EH (cell line): ENCODE results near the gene G2E3.
"Not testable (repeated sequence)": the region's sequence is repeated elsewhere in the genome, so short reads cannot be mapped to it uniquely, and the experiment has no call there.

ENCODE experiments used
- DNase-seq: peaks from one replicate; pipeline ENCODE4 v3.0.0-alpha.2; 2015; ENCODE audit warnings: low read depth

G2E3 gene

GRCh38 chr14:30559638-30560091 is 707 bp downstream of the G2E3 start:
- peak; percentile 65 for DNase-seq

- no peak for DNase-seq
Observed at GRCh38 chr14:30560581-30560980, 1.6 kb downstream of the G2E3 start.

GRCh38 chr14:30564235-30564867 is 5.4 kb downstream of the G2E3 start:
- DNase-seq: no peak

- no peak for DNase-seq
Observed at GRCh38 chr14:30564868-30565248, 5.9 kb downstream of the G2E3 start.

- peak; percentile 43 for DNase-seq
Observed at GRCh38 chr14:30569216-30569902, 10.4 kb downstream of the G2E3 start.

GRCh38 chr14:30569903-30570226 is 10.9 kb downstream of the G2E3 start:
- DNase-seq: no peak

- no peak for DNase-seq
Observed at GRCh38 chr14:30572237-30572636, 13.3 kb downstream of the G2E3 start.

GRCh38 chr14:30572771-30573170 is 13.8 kb downstream of the G2E3 start:
- DNase-seq: no peak

GRCh38 chr14:30573226-30573814 is 14.4 kb downstream of the G2E3 start:
- peak; percentile 62 for DNase-seq

GRCh38 chr14:30573966-30574365 is 15.0 kb downstream of the G2E3 start:
- DNase-seq: no peak

GRCh38 chr14:30574777-30575176 is 15.8 kb downstream of the G2E3 start:
- DNase-seq: not testable (repeated sequence)

- not testable (repeated sequence) for DNase-seq
Observed at GRCh38 chr14:30576333-30576732, 17.4 kb downstream of the G2E3 start.

GRCh38 chr14:30580616-30581282 is 21.8 kb downstream of the G2E3 start:
- DNase-seq: peak; percentile 70

GRCh38 chr14:30581283-30581625 is 22.3 kb downstream of the G2E3 start:
- DNase-seq: no peak

GRCh38 chr14:30582376-30582775 is 23.4 kb downstream of the G2E3 start:
- DNase-seq: no peak

GRCh38 chr14:30584058-30584630 is 25.2 kb downstream of the G2E3 start:
- peak; percentile 19 for DNase-seq

- no peak for DNase-seq
Observed at GRCh38 chr14:30585204-30585603, 26.2 kb downstream of the G2E3 start.

GRCh38 chr14:30587141-30587540 is 28.2 kb downstream of the G2E3 start:
- no peak for DNase-seq

- no peak for DNase-seq
Observed at GRCh38 chr14:30588873-30589272, 29.9 kb downstream of the G2E3 start.

GRCh38 chr14:30596935-30597334 is 38.0 kb downstream of the G2E3 start:
- no peak for DNase-seq

GRCh38 chr14:30597504-30597903 is 38.5 kb downstream of the G2E3 start:
- no peak for DNase-seq
